Activated CD8-positive, alpha-beta T cell treated with anti-CD3 and anti-CD28 coated beads for 36 hours (primary cell): ENCODE measurements around the gene LAPTM5. TPM values are rescaled to one million over a fixed set of nuclear protein-coding genes. Genes with fewer than 3 reads are reported as not detected.

Experiments used
- ATAC-seq: fragments of 200-7000 bp; cut with Tn5 transposase; one replicate; pipeline ENCODE4 v1.10.0; 2021; ENCODE audit warnings: mild to moderate bottlenecking, moderate library complexity
- CTCF ChIA-PET: fragments of 350-600 bp; sonication (Branson Sonifier 250); formaldehyde crosslinking; loops from one replicate; lab custom pipeline; 2021; ENCODE audit warnings: antibody characterized with exemption; lab: Charles Lee
- POLR2A ChIA-PET: fragments of 350-600 bp; sonication (Branson Sonifier 250); formaldehyde crosslinking; loops from one replicate; lab custom pipeline; 2021; ENCODE audit warnings: antibody characterized with exemption; lab: Charles Lee
- DNase-seq: peaks from one replicate; pipeline ENCODE4 v3.0.0-alpha.2; 2020
- H3K27ac Mint-ChIP-seq: one replicate; pipeline ENCODE4 v1.8.0; 2021; ENCODE audit warnings: mild to moderate bottlenecking, mixed read lengths
- H3K27me3 Mint-ChIP-seq: one replicate; pipeline ENCODE4 v1.8.0; 2021; ENCODE audit warnings: mixed read lengths
- H3K36me3 Mint-ChIP-seq: one replicate; pipeline ENCODE4 v1.8.0; 2021; ENCODE audit warnings: low read depth, mixed read lengths
- H3K4me1 Mint-ChIP-seq: one replicate; pipeline ENCODE4 v1.8.0; 2021; ENCODE audit warnings: low read depth, mixed read lengths
- H3K4me3 Mint-ChIP-seq: one replicate; pipeline ENCODE4 v1.8.0; 2021; ENCODE audit warnings: mild to moderate bottlenecking, moderate library complexity, mixed read lengths
- H3K9me3 Mint-ChIP-seq: one replicate; pipeline ENCODE4 v1.8.0; 2021; ENCODE audit warnings: mixed read lengths
- intact Hi-C: fragments of 100-400 bp; cut with micrococcal nuclease; formaldehyde crosslinking; loops from one replicate; pipeline ENCODE4 v1.10.0; 2022
- total RNA-seq, 2 experiments: library from RNA; stranded (reverse); gene quantifications; one replicate each; pipeline ENCODE4 v1.2.3, GENCODE V29; 2021
- TF ChIP-seq, protein P1 (sequence below): fragments of 200-600 bp; IDR thresholded peaks from one replicate; pipeline ENCODE4 v1.8.0; 2022; ENCODE audit warnings: antibody characterized with exemption, mild to moderate bottlenecking

The LAPTM5 gene
- total RNA-seq, 2 experiments from 2014 or later = 229 to 237 TPM

DNA sequence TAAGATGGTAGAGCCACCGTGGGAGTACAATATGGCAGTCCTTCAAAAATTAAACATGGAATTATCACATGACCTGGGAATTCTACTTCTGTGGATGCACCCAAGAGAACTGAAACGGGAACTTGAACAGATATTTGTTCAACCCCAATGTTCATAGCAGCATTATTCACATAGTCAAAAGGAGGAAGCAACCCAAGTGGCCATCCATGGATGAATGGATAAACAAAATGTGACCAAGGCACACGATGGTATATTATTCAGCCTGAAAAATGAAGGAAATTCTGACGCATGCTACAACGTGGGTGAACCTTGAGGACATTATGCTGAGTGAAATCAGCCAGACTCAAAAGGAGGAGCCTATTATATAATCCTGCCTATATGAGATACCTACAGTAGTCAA is 22.8 kb upstream of the LAPTM5 start:
- intact Hi-C loops = no loop called here
- ATAC-seq = no peak
- Mint-ChIP-seq H3K9me3 (no peaks in the 10 kb centered on the region), H3K4me3 (no peak overlapping the region), H3K27me3 (no peaks in the 10 kb centered on the region), H3K36me3 (no peaks in the 10 kb centered on the region), H3K27ac (no peak overlapping the region), H3K4me1 (peaks cover 16% of the 10 kb centered on the region)
- CTCF ChIA-PET = interaction anchor here (0.7 to 10.3 kb wide), 13 partner anchors 8 to 146 kb away, joined by 3 to 283 read pairs (median 6); partner anchors contain the start of genes LAPTM5 and MATN1
- TF ChIP-seq, protein P1, sequence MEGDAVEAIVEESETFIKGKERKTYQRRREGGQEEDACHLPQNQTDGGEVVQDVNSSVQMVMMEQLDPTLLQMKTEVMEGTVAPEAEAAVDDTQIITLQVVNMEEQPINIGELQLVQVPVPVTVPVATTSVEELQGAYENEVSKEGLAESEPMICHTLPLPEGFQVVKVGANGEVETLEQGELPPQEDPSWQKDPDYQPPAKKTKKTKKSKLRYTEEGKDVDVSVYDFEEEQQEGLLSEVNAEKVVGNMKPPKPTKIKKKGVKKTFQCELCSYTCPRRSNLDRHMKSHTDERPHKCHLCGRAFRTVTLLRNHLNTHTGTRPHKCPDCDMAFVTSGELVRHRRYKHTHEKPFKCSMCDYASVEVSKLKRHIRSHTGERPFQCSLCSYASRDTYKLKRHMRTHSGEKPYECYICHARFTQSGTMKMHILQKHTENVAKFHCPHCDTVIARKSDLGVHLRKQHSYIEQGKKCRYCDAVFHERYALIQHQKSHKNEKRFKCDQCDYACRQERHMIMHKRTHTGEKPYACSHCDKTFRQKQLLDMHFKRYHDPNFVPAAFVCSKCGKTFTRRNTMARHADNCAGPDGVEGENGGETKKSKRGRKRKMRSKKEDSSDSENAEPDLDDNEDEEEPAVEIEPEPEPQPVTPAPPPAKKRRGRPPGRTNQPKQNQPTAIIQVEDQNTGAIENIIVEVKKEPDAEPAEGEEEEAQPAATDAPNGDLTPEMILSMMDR = no peak
- no peak for DNase-seq
- POLR2A ChIA-PET = interaction anchor here (1.0 to 4.0 kb wide), 2 partner anchors 12 to 60 kb away, joined by 3 to 40 read pairs; no protein-coding TSS in a partner anchor

DNA sequence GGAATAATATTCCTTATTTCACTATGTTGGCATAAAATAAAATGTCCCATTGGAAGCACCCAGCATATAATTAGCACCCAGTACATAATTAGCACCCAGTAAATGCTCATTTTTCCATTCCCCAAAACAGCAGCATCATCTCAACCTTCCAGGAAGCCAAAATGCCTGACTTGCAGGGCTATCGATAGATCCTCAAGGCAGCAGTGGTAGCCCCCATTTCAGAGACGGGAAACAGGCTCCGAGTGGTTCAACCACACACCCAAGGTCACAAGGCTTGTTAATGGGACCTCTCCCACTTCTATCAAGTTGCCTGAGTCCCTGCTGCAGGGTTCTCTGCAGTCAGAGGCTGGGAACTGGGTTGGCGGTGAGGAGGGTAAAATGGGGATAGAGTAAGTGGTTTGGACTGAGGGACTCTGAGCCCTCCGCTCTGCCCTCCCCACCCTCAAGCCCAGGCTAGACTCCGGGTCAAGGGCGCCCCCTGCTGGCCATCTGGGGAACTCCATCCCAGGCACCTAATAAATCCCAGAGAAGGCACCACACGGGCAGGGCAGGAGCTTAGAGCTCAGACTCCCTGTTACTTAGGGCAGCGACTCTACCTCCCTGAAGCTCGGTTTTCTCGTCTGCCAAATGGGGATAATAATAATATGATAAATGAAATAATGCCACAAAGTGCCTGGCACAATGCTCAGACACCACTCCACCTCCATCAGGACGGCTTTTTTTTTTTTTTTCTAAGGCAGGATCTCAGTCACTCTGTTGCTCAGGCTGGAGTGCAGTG is 21.9 kb upstream of the LAPTM5 start:
- Mint-ChIP-seq H3K27ac (no peak overlapping the region), H3K36me3 (no peaks in the 10 kb centered on the region), H3K4me1 (peaks cover 16% of the 10 kb centered on the region), H3K9me3 (no peaks in the 10 kb centered on the region), H3K4me3 (no peak overlapping the region), H3K27me3 (no peaks in the 10 kb centered on the region)
- TF ChIP-seq, protein P1 = peak; percentile 92
- DNase-seq = peak; percentile 97
- CTCF ChIA-PET = interaction anchor here (0.6 to 10.3 kb wide), 30 partner anchors 8 to 149 kb away, joined by 3 to 283 read pairs (median 5); partner anchors contain the start of genes LAPTM5 and MATN1
- peak; percentile 89 for ATAC-seq
- POLR2A ChIA-PET = interaction anchor here (0.6 to 4.0 kb wide), 6 partner anchors 22 to 231 kb away, joined by 3 to 40 read pairs (median 4); partner anchors contain the start of gene SDC3
- intact Hi-C loops = loop anchor here (1.0 to 5.0 kb wide), 2 partner anchors 37 to 60 kb away; no protein-coding TSS in a partner anchor

DNA sequence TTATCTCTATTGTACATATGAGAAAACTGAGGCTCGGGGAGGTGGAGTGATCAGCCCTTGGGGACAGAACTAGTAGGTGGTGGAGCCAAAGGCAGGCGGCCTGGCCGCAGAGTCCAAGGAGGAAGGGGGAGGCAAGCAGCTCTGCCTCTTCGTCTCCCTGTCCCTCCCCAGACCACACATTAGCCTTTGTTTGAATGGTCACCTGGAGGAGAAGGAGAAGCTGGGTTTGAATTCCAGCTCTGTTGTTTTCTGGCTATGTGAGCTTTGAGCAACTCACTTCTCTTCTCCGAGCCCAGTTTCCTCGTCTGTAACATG is 21.4 kb upstream of the LAPTM5 start:
- ATAC-seq = no peak
- Mint-ChIP-seq H3K27me3 (no peaks in the 10 kb centered on the region), H3K27ac (no peak overlapping the region), H3K36me3 (no peaks in the 10 kb centered on the region), H3K4me3 (no peak overlapping the region), H3K9me3 (no peaks in the 10 kb centered on the region), H3K4me1 (peaks cover 16% of the 10 kb centered on the region)
- TF ChIP-seq, protein P1 = no peak
- ChIA-PET CTCF (interaction anchor here (0.7 to 10.3 kb wide), 15 partner anchors 9 to 133 kb away, joined by 3 to 283 read pairs (median 8); partner anchors contain the start of genes LAPTM5 and MATN1), POLR2A (interaction anchor here (0.6 to 4.0 kb wide), 5 partner anchors 12 to 231 kb away, joined by 3 to 40 read pairs (median 4); no protein-coding TSS in a partner anchor)
- DNase-seq = no peak
- intact Hi-C loops = loop anchor here (1.0 to 5.0 kb wide), 2 partner anchors 37 to 60 kb away; no protein-coding TSS in a partner anchor

GRCh38 chr1:30778154-30778978 is 20.8 kb upstream of the LAPTM5 start:
- ChIA-PET POLR2A (interaction anchor here (0.6 to 4.0 kb wide), 8 partner anchors 10 to 232 kb away, joined by 3 to 40 read pairs (median 4); no protein-coding TSS in a partner anchor), CTCF (interaction anchor here (0.7 to 10.3 kb wide), 14 partner anchors 9 to 134 kb away, joined by 3 to 283 read pairs (median 18); partner anchors contain the start of genes LAPTM5 and MATN1)
- no peak overlapping the region for H3K27ac Mint-ChIP-seq
- ATAC-seq (peak; percentile 35), DNase-seq (peak; percentile 68)
- no peaks in the 10 kb centered on the region for H3K36me3 Mint-ChIP-seq
- peaks cover 16% of the 10 kb centered on the region for H3K4me1 Mint-ChIP-seq
- no peak overlapping the region for H3K4me3 Mint-ChIP-seq
- TF ChIP-seq, protein P1 = no peak
- H3K9me3 Mint-ChIP-seq = no peaks in the 10 kb centered on the region
- H3K27me3 Mint-ChIP-seq = no peaks in the 10 kb centered on the region
- intact Hi-C loops = loop anchor here (5.0 kb wide), 1 partner anchor 36 kb away; no protein-coding TSS in a partner anchor
